ENCODE measurements around the gene RPS6KA2.

RPS6KA2 gene

DNA sequence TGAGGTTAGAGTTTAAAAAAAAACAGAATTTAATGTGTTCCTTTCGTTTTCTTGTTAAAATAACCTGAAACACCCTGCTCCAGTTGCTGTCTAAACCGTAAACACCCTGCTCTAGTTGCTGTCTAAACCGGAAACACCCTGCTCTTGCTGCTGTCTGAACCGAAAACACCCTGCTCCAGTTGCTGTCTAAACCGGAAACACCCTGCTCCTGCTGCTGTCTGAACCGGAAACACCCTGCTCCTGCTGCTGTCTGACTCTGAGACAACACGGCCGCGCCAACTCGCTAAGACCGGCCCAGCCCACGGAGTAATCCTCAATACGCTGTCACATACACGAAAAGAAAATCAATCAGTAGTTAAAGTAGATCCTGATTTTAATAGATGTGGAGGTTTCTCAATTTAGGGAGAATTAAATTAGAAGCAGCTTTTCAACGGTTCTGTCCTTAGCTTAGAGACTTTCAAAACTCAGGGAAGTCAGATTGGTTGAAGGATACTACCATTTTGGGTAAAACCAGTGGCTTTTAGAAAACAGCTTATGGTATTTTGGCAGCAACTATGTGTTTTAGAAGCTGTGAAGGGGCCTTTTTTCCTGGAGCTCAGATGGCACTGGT lies 138.9 kb downstream of the RPS6KA2 start:
- peak; percentile 42 for DNase-seq (ENCODE audit: low read depth)

DNA sequence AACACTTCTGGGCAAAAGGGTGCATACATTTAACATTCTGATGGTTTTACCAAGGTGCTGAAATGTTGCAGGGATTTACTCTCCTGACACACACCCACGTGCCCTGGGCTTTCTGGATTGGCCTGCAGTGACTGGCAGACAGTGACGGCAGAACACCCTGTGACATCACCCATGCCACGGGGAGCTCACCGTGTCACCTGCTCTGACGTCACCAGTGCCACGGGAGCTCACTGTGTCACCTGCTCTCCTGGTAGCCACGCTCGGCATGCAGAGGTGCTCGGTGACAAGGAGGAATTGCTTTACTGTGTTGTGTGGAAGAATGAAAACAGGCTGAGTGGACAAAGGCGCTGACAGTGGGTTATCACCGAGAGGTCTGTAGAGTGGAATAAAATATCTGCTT lies 139.9 kb downstream of the RPS6KA2 start:
- DNase-seq (ENCODE audit: low read depth), result no peak

- no peak for DNase-seq (ENCODE audit: low read depth)
Observed at GRCh38 chr6:166486536-166486880, 140.5 kb downstream of the RPS6KA2 start.

DNA sequence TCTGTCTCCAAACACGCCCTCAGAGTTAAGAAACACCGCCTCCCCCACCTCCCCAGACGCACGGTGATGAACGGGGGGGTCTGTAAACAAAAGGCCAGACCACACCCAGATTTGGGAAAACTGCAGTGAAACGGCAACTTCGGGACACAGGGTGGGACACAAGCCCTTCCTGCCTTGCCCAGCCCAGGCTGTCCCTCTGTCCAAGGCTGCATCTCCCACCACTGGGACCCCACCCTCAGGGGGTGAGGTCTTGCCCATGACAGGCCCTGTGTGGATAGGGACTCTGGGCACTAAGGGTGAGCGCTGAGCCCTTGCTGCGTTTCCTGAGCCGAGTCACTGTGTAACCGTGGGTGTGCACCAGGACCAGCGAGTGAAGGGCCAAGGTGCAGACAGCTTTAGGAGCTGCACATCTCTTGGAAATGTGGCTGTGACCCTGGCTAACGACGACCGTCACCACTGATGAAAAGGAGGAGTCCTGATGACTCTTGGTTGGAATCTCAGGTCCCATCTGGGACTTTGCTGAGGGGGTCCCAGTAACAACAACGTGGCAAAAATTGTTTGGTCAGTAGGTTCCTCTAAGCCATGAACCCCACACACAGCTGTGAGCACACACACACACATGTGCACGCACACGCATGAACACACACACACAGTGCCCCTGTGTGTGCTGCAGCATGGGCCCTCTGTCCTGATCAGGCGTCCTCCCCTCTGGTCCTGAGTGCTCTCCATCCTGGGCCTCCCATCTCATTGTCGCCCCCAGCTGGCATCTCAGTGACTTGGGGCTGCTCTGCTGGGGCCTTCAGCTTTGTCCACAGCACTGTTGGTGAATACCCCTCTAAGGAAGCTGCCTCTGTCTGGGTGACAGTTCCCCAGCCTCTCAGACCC lies 141.2 kb downstream of the RPS6KA2 start:
- no peak for DNase-seq (ENCODE audit: low read depth)

DNA sequence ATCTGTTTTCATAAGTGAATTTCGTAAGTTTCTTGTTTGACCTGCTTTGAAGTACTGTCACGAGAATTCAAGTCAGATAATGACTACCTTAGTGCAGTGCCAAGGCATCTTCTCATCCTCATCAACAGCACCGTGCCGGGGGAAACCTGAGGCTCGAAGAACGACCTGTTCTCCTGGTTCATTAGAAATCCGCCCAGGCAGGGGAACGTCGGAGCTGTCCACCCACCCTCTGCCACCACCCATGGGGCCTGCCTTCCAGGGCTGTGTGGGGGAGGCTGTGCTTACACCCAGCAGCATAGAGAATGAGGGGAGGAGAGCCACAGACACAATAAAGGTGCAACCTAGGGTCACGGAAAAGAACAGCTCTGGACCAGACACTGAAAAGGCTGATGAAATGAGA lies 142.2 kb downstream of the RPS6KA2 start:
- DNase-seq (ENCODE audit: low read depth), result no peak

- no peak for DNase-seq (ENCODE audit: low read depth)
Observed at GRCh38 chr6:166483573-166484250, 143.3 kb downstream of the RPS6KA2 start.

DNA sequence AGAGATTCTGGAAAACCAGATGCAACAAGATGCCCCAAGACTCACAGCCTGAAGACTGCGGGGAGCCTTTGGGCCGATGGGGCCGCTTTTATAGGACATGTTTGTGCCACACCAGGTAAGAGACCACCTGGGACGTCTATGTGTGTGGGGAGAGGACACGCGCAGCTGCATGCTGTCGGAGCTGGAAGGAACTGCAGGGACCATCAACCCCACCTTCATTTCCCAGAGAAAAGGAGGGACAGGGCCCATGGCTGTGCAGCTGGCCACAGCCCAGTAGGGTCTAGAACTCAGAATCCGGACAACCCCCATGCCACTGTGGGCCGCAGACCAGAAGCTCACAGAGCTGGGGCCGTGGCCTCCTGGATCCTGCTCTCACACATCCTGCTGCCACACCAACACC lies 144.0 kb downstream of the RPS6KA2 start:
- no peak for DNase-seq (ENCODE audit: low read depth)

- no peak for DNase-seq (ENCODE audit: low read depth)
Observed at GRCh38 chr6:166478782-166479592, 148.1 kb downstream of the RPS6KA2 start.

GRCh38 chr6:166477647-166478365 lies 149.2 kb downstream of the RPS6KA2 start:
- no peak for DNase-seq (ENCODE audit: low read depth)

DNA sequence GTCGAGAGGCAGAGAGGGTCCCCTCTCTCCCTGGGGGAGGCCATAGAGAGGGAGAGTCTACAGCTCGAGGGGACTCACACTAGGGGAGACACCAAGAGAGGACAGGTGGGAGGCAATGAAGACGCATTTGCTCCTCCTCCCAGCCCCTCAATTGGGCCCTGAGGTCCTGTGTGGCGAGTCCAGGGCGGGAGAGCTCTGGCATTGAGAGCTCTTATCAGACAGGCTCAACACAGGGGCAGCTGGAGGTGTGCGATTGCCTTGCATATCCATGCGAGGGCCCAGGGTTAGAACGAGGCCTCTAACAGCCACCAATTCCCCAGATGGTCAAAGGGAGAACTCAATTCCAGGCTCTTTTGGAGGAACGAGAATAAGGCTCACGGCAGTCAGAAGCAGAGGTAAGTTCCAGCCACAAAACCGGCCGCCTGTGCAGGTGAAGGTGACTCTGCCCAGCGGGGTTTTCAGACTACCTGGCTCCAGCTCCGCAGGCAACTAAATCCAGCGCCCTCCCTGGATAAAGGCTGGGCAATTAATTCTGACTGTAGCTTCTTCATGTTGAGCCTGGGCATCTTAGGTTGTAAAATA lies 150.3 kb downstream of the RPS6KA2 start:
- DNase-seq (ENCODE audit: low read depth), result no peak

- DNase-seq (ENCODE audit: low read depth), result no peak
Observed at GRCh38 chr6:166476061-166476591, 150.9 kb downstream of the RPS6KA2 start.

- no peak for DNase-seq (ENCODE audit: low read depth)
Observed at GRCh38 chr6:166474721-166475565, 152.1 kb downstream of the RPS6KA2 start.

DNA sequence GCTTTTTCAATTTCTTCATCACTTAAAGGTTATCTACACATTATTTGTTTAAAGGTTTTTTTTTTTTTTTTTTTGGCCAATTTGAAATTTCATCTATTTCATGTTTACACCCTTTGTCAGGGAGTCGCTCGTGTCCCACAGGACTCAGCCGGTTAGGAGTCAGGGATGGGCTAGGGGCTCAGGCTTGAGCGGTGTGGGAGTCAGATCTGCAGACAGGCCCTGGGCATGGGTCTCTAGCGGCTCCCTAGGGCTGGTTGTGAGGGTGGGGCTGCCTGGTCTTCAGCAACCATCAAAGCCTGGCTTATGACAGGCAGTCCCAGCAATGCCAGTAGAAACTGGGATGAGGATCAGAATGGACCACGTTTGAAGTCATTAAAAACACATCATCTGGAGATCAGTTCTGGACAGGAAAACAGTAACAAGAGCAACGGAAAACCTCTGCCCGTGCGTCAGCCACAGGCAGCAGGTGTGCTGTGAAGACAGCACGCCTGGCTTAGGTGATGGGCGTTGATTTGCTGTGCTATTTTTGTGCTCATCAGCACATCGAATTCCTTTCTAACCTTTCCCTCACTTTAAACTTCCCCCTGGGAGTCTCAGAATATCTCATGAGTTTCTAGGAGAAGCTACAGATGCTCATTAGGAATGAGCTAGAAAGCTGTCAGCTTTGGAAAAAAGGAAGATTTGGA lies 153.0 kb downstream of the RPS6KA2 start:
- DNase-seq (ENCODE audit: low read depth), result no peak

GRCh38 chr6:166472636-166473035 lies 154.4 kb downstream of the RPS6KA2 start:
- no peak for DNase-seq (ENCODE audit: low read depth)

GRCh38 chr6:166471797-166472260 lies 155.2 kb downstream of the RPS6KA2 start:
- DNase-seq (ENCODE audit: low read depth), result no peak

- DNase-seq (ENCODE audit: low read depth), result no peak
Observed at GRCh38 chr6:166470863-166471410, 156.1 kb downstream of the RPS6KA2 start.

DNA sequence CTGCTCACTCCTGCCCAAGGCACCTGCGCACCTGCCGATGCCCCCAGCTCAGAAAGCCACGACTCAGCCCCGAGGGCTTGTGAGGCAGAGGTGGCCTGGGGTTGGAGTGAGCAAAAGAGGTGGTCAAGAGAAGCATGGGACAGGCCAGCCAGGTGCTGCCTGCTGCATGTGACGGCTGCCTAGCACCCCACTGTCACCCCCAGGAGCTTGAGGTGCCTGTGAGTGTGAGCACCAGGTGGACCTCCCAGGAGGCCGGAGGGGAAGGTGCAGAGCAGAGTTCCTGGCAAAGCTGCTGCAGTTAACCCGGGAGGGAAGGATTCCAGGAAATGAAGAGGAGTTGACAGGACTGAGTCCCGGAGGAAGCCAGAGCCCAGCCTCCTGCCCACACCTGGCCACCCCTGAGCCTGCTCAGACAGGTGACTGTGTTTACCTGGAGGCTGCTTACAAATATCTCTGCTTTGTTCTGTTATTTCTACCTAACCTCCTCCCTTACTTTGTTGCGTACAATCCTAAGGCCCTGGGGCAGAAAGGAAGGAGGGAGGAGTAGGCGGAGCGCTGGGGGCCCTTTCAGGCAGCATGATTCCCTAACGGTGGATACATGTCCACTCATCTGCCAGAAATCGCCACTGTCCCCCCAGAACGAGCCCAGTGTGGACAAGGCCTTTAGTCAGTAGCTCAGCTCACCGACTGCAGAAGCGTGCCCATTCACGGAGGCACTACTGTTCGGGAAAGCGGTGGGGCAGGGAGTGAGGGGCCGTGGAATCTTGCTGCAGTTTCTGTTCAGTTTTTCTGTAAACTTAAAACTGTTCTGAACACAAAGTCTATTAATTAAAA lies 156.8 kb downstream of the RPS6KA2 start:
- DNase-seq (ENCODE audit: low read depth), result no peak

- no peak for DNase-seq (ENCODE audit: low read depth)
Observed at GRCh38 chr6:166469426-166469961, 157.6 kb downstream of the RPS6KA2 start.

Measured in stimulated activated CD8-positive, alpha-beta memory T cell treated with anti-CD3 and anti-CD28 coated beads, Interleukin-15, amount 100 ng/mL, for 1 hour (primary cell).